ENCODE data around the gene LIPC. TPM values are rescaled to one million over a fixed set of nuclear protein-coding genes. Genes with fewer than 3 reads are reported as not detected.
A peak's percentile ranks its signal among the peaks of the same experiment; 100 is the strongest.

The LIPC gene
- total and polyA plus RNA-seq, 2 of the 4 experiments (the other 2 are of a cell fraction) = 0.07 TPM; not detected in 1

DNA sequence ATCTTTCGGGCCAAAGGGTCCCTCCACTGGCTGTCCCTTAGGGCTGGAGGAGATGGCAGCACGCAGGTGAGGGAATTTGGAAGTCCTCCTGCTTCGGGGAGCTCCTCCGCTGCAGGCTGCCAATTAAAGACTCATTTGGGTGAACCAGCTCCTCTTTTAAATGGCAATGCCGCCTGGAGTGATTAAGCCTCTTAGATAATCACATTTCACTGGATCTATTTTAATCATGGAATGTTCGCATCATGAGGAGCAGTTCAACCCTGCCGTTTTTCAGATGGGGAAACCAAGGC is 117.9 kb downstream of the LIPC start:
- ATAC-seq (ENCODE audit: low read depth) (no peak), DNase-seq (no peak)
- peak overlapping the region; percentile 24 for H3K14ac ChIP-seq (replicated peaks; ENCODE audit: low read depth, low read length)
- H3K18ac ChIP-seq (ENCODE audit: low read depth, low read length) = peak overlapping the region; percentile 7
- in situ Hi-C loops (cut with MboI; ENCODE audit: low sequenced_read_pairs) (no loop called here), intact Hi-C loops (cut with micrococcal nuclease) (loop anchor here (1.0 to 5.0 kb wide), 3 partner anchors 77 to 217 kb away; no protein-coding TSS in a partner anchor), dilution Hi-C loops (cut with HindIII; ENCODE audit: low sequenced_read_pairs, unreplicated experiment) (no loop called here)
- 0 out of 2 replicates have a peak overlapping the region, but pooled peaks have one; percentile 5 for H3K23ac ChIP-seq (ENCODE audit: low read depth, low read length)
- H4K5ac ChIP-seq (ENCODE audit: low read depth, low read length) = peak overlapping the region; percentile 0
- H3K79me1 ChIP-seq (ENCODE audit: low read depth in 1 of 2, low read length in 2 of 2) = no peaks in the 10 kb centered on the region
- peak overlapping the region; percentile 93 for H2BK120ac ChIP-seq (ENCODE audit: low read depth, low read length)
- peak overlapping the region; percentile 50 for H2BK20ac ChIP-seq (ENCODE audit: low read depth, low read length)
- no TSS peak for BruUV-seq (replicated peaks)
- peak overlapping the region; percentile 91 for H4K91ac ChIP-seq (ENCODE audit: insufficient read depth, low read depth, low read length)
- peaks cover 42% of the 10 kb centered on the region for H3K4me1 ChIP-seq (ENCODE audit: control insufficient read depth, insufficient read depth, low read length)
- no CpG with 5 or more reads among the region's 7 CpGs for WGBS, 2 experiments (ENCODE audit: extremely low coverage in 2 of 2, insufficient read length in 1 of 2)
- ChIA-PET CTCF (no interaction called here), POLR2A (ENCODE audit: unreplicated experiment) (interaction anchor here (0.6 kb wide), 1 partner anchor 175 kb away, joined by 4 read pairs; no protein-coding TSS in a partner anchor)
- H4K8ac ChIP-seq (ENCODE audit: low read depth in 2 of 2, low read length in 2 of 2) = peak overlapping the region; percentile 26 to 41; a peak in 2 of 4 replicates
- H3K9ac ChIP-seq (ENCODE audit: low read depth, low read length) = no peak overlapping the region
- peak overlapping the region; percentile 33; the same call in 1 of the 2 replicates for H2AK5ac ChIP-seq (ENCODE audit: low read depth, low read length)
- no peaks in the 10 kb centered on the region for H3K36me3 ChIP-seq (ENCODE audit: control insufficient read depth, insufficient read depth, low read length)
- no peak overlapping the region for H2BK5ac ChIP-seq (ENCODE audit: low read depth, low read length, poor library complexity, severe bottlenecking)
- H3K4me2 ChIP-seq (ENCODE audit: low read depth, low read length) = no peak overlapping the region; the same call in 1 of the 2 replicates
- TF ChIP-seq MAFK (IDR thresholded peaks at IDR 0.05; ENCODE audit: low read depth, low read length) = no peak
- TF ChIP-seq SMC3 (IDR thresholded peaks at IDR 0.05; ENCODE audit: low read depth, low read length) = no peak
- TF ChIP-seq CHD1 (IDR thresholded peaks at IDR 0.05; ENCODE audit: low read depth, low read length) = no peak
- TF ChIP-seq, protein P1, sequence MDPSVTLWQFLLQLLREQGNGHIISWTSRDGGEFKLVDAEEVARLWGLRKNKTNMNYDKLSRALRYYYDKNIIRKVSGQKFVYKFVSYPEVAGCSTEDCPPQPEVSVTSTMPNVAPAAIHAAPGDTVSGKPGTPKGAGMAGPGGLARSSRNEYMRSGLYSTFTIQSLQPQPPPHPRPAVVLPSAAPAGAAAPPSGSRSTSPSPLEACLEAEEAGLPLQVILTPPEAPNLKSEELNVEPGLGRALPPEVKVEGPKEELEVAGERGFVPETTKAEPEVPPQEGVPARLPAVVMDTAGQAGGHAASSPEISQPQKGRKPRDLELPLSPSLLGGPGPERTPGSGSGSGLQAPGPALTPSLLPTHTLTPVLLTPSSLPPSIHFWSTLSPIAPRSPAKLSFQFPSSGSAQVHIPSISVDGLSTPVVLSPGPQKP (IDR thresholded peaks at IDR 0.05; ENCODE audit: borderline replicate concordance, low read depth, low read length) = no peak
- TF ChIP-seq BHLHE40 (IDR thresholded peaks at IDR 0.05; ENCODE audit: low read depth, low read length) = no peak
- TF ChIP-seq, protein P2, sequence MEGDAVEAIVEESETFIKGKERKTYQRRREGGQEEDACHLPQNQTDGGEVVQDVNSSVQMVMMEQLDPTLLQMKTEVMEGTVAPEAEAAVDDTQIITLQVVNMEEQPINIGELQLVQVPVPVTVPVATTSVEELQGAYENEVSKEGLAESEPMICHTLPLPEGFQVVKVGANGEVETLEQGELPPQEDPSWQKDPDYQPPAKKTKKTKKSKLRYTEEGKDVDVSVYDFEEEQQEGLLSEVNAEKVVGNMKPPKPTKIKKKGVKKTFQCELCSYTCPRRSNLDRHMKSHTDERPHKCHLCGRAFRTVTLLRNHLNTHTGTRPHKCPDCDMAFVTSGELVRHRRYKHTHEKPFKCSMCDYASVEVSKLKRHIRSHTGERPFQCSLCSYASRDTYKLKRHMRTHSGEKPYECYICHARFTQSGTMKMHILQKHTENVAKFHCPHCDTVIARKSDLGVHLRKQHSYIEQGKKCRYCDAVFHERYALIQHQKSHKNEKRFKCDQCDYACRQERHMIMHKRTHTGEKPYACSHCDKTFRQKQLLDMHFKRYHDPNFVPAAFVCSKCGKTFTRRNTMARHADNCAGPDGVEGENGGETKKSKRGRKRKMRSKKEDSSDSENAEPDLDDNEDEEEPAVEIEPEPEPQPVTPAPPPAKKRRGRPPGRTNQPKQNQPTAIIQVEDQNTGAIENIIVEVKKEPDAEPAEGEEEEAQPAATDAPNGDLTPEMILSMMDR (conservative IDR thresholded peaks at IDR 0.05; ENCODE audit: low read depth, low read length) = no peak
- TF ChIP-seq RAD21 (IDR thresholded peaks at IDR 0.05; ENCODE audit: low read length) = no peak
- TF ChIP-seq RFX5 (IDR thresholded peaks at IDR 0.05; ENCODE audit: low read depth, low read length) = no peak
- TF ChIP-seq POLR2A (IDR thresholded peaks at IDR 0.05; ENCODE audit: low read depth, low read length) = no peak
- TF ChIP-seq MAZ (IDR thresholded peaks at IDR 0.05; ENCODE audit: borderline replicate concordance, low read depth, low read length) = no peak
- no peak for TF ChIP-seq MXI1 (IDR thresholded peaks at IDR 0.05; ENCODE audit: borderline replicate concordance, low read depth, low read length)
- TF ChIP-seq RCOR1 (IDR thresholded peaks at IDR 0.05; ENCODE audit: insufficient replicate concordance, low read length) = no peak
- TF ChIP-seq NFE2L2 (IDR thresholded peaks at IDR 0.05; ENCODE audit: low read depth, low read length) = no peak
- no peak for TF ChIP-seq CEBPB (IDR thresholded peaks at IDR 0.05; ENCODE audit: low read depth, low read length)
- TF ChIP-seq, protein P3, sequence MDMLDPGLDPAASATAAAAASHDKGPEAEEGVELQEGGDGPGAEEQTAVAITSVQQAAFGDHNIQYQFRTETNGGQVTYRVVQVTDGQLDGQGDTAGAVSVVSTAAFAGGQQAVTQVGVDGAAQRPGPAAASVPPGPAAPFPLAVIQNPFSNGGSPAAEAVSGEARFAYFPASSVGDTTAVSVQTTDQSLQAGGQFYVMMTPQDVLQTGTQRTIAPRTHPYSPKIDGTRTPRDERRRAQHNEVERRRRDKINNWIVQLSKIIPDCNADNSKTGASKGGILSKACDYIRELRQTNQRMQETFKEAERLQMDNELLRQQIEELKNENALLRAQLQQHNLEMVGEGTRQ (IDR thresholded peaks at IDR 0.05; ENCODE audit: low read depth, low read length) = no peak
- no peak for TF ChIP-seq FOS (IDR thresholded peaks at IDR 0.05; ENCODE audit: low read depth, low read length)
- no peaks in the 10 kb centered on the region for H3K9me3 ChIP-seq (ENCODE audit: control insufficient read depth, insufficient read depth, low read length)
- peak overlapping the region; percentile 67; the same call in 2 of the 3 replicates for H2BK15ac ChIP-seq (ENCODE audit: low read depth, low read length)
- H3K4ac ChIP-seq (ENCODE audit: low read depth, low read length) = peak overlapping the region; percentile 96
- H4K20me1 ChIP-seq (ENCODE audit: insufficient read depth, low read length) = no peaks in the 10 kb centered on the region
- H3K27me3 ChIP-seq (ENCODE audit: control insufficient read depth, insufficient read depth, low read length) = peaks cover under 1% of the 10 kb centered on the region; the same call in 1 of the 2 replicates
- H2AFZ ChIP-seq (replicated peaks; ENCODE audit: low read length, poor library complexity) = no peak overlapping the region
- peaks cover 38% of the 10 kb centered on the region for H3K9me1 ChIP-seq (ENCODE audit: insufficient read depth, low read length)
- H3K4me3 ChIP-seq (ENCODE audit: insufficient read depth, low read depth, low read length) = no peak overlapping the region
- no peak overlapping the region for H3K56ac ChIP-seq (ENCODE audit: extremely low read depth, insufficient read depth, low read length)
- peak overlapping the region; percentile 72 for H3K27ac ChIP-seq (ENCODE audit: insufficient read depth, low read length)
- no peak overlapping the region for H2AK9ac ChIP-seq (replicated peaks; ENCODE audit: low read depth, low read length, poor library complexity)

All from IMR-90 (cell line).